Activated T-cell treated with anti-CD3 and anti-CD28 coated beads for 4 hours (primary cell): ENCODE data around the gene IPCEF1.

Experiments
- DNase-seq: peaks from one replicate; pipeline ENCODE4 v3.0.0-alpha.2; 2020

Gene IPCEF1

GRCh38 chr6:154156135-154156896 lies 200.3 kb downstream of the IPCEF1 start:
- DNase-seq, result peak; percentile 51

DNA sequence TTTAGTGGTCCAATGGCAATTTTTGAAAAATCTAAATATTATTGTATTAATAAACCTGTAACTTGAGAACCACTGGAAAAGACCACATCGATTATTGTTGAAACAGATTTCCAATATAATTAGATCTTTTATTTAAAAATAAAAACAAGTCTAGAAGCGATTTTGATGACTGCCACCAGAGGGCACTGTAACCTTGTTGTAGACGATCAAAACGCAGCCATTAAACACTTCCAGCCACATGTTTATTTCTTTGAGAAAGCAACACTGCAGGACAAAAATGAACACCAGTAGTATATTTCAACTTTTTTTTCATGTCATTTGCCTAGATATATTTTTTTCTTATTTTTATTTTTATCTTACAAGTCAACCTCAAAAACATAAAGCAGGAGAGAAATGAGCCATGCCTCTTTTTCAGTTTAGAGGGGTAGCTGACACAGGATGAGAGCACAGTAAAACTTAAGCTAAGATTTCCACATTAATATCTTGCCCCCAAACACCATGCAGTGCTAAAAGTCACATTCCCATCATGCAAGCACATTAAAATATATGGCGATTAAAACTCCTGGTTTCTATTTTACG lies 202.1 kb downstream of the IPCEF1 start:
- peak; percentile 62 for DNase-seq

DNA sequence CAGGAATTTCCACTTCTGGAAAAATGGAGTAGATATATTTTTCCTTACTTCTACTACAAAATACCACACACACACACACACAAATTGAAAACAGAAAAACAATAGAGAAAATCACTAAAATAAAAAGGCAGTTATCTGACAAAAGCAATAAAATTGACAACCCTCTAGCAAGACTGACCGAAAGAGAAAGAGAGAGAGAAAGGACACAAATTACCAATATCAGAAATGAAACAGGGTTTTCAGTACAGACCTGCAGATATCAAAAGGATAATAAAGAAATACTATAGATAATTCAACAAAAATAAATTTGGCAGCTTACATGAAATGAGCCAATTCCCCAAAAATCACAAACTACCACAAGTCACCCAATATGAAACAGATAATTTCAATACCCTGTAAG lies 212.8 kb downstream of the IPCEF1 start:
- no peak for DNase-seq

DNA sequence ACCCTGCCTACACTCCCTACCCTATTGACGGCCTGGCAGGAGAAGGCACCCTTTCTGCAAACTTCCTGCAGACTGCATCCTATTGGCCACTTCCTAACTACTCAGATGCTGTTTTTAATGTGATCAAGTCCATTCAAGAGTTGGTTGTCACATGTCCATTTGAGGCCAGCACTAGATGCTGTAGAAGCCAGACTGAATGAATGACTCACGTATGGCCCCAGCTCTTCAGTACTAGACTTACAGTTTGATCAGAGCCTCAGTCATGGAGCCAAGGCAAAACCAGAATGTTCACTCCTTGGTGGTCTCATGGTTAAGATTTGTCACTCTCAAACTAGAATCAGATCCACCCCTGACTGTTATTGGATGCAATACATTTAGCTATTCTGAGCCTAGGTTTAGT lies 215.9 kb downstream of the IPCEF1 start:
- no peak for DNase-seq

GRCh38 chr6:154139892-154140291 lies 216.7 kb downstream of the IPCEF1 start:
- DNase-seq, result no peak

DNA sequence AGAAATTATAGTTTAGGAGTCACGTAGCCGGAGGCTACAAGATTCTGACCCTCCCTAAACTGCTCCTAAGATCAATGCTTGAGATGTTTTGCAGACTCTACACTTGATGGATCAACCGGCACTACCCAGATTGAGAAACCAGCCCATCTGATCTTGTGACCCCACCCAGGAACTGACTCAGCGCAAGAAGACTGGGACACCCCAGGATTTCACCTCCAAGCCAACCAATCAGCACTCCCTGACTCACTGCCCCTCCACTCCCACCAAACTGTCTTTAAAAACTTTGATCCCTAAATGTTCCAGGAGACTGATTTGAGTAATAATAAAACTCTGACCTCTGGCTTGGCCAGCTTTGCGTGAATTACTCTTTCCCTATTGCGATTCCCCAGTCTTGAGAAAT lies 217.8 kb downstream of the IPCEF1 start:
- DNase-seq, result no peak

DNA sequence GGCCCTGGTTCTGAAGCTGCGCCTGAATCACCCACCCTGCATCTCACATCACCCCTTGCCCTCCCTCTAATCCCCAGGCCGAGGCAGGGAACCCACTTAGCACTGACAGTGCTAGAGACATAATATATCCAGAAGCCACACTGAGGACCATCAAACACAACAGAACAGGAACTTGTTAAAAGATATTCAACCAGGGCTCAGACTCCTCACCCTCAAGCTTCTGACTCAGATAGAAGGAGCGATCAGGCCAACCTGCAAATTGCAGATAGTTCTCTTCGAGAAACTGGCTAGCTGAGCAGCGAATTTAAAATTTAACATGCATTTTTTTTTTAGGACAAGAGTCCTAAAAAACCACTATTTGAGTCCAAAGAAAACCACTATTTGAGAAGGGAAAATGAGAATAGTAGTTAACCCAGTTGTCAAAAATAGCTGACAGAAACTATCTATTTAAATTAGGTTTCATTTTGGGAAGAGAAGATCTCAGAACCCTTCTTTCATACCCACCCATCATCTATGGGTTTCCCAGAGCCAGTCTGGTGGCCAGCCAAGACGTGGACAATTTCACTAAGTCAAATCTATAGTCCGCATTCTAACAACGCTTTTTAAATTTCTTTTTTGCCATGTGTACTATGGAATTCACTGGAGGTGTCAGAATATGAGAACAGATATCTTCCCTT lies 222.0 kb downstream of the IPCEF1 start:
- DNase-seq, result no peak

GRCh38 chr6:154127657-154128056 lies 228.9 kb downstream of the IPCEF1 start:
- DNase-seq, result no peak

DNA sequence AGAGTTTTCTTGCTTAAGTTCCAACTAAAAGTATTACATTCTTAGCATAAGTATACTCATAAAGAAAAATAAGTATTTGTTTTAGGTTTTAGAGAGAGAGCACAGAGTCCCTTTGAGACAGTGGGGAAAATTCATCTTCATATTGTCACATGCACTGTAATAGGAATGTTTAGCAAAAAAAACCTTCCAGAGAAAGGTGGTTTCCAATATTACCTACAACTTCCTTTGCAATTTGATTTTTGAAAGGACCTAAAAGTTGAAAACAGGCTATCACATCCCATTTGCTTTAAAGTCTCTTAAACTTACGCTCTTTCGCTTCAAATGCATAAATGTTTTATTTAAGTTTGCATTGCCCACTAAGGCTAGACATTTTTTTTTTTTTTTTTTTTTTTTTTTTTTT lies 231.2 kb downstream of the IPCEF1 start:
- DNase-seq, result no peak

DNA sequence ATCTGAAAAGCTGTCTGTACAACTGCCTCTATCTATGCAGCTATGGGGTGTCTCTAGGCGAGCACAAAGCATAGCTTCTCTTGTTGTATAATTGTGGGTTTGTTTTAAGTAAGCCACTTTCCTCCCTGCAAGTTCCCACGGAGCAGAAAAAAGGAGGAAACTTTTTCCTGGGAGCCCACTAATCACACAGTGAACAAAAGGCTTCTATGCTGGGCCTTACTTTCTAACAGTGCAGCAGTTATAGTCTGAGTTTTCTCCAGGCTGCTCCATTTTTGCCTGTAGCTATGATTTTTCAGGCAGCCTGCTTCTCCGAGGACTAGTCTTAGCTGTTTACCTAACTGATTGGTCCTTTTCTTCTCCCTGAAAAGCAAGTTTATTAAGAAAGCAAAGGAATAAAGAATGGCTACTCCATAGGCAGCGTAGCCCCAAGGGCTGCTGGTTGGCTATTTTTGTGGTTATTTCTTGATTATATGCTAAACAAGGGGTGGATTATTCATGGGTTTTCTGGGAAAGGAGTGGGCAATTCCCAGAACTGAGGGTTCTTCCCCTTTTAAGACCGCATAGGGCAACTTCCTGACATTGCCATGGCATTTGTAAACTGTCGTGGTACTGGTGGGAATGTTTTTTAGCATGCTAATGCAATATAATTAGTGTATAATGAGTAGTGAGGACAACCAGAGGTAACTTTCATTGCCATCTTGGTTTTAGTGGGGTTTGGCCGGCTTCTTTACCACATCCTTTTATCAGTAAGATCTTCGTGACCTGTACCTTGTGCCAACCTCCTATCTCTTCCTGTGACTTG lies 233.2 kb downstream of the IPCEF1 start:
- no peak for DNase-seq

DNA sequence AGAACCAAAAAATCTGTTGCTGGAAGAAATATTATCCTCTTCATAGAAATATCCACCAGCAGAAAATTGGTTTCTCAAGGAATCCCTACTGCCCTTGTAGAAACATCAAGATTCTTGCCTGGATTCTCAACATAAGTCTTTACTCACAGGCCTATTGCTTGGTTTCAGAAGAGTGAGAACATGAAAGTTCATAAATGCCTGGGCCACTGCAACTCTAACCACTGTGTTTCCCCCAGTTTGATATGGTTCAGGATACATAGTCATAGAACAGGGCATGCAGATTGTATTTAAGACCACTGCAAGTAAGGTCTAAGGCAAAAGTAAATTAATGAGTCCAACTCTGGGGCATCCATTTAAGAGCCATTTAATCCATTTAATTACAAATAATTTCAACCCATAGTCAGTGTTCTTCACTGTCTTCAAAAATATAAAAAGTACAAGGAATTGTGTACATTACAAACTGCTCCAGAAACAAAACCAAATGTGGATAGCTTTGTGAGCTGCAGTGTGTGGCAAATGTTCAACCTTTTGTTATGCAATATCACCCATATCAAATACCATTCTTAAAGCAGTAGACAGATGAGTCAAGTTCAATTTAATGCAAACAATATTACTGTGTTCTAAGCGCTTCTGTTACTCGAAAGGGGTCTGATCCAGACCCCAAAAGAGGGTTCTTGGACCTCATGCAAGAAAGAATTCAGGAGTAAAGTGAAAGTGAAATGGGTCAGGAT lies 234.2 kb downstream of the IPCEF1 start:
- no peak for DNase-seq

DNA sequence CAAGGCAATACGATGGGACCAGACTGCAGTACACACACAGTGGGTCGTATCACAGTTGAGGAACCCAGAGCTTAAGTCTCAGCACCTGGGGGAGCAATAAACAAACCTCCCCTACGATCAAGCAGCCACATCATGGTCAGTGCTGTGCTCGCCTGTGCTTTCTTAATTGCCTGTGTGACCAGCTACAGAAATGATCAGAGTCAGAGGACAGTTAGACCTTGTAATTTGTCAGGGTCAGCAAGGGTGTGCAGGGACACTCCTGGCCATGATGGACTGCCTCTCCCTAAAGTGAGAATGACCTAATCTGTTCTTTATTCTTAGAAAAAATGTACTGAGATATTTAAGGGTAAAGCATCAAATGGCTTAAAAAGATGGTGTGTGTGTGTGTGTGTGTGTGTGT lies 239.1 kb downstream of the IPCEF1 start:
- no peak for DNase-seq

DNA sequence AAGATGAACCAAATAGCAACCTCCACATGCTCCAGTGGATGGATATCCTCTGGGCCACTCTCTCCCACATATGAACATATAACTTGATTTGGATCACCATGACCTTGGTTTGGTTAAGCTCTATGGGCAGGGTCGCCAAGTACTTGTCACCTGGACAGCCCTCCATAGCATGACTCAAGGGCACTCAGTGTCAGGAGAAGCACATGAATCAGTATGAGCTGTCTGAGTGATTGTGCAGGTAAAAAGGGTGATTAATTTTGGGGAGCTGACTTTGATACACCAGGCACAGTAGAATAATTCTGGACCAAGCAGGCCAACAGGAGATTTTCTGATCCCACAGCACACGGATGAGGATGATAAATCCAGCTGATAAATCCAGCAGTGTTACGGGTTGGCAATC lies 243.2 kb downstream of the IPCEF1 start:
- DNase-seq, result no peak

GRCh38 chr6:154112181-154112809 lies 244.3 kb downstream of the IPCEF1 start:
- DNase-seq, result no peak

GRCh38 chr6:154111025-154111424 lies 245.6 kb downstream of the IPCEF1 start:
- DNase-seq, result no peak

- no peak for DNase-seq
Observed at GRCh38 chr6:154106251-154106650, 250.4 kb downstream of the IPCEF1 start.
